GM10266 (cell line): ENCODE data around the gene MYO18A.

Experiments used
- DNase-seq: peaks from one replicate; pipeline ENCODE4 v3.0.0; 2012; ENCODE audit errors: extremely low spot score
- CTCF ChIP-seq: IDR thresholded peaks from 2 replicates; pipeline ENCODE4 v1.5.1; 2012; ENCODE audit warnings: mild to moderate bottlenecking, low read depth; ENCODE audit not compliant: control insufficient read depth, insufficient read depth; ENCODE audit errors: missing control alignments

MYO18A gene

GRCh38 chr17:29126268-29126930, 53.8 kb downstream of the MYO18A start:
- TF ChIP-seq CTCF: no peak
- DNase-seq: no peak

GRCh38 chr17:29125651-29126050, 54.5 kb downstream of the MYO18A start:
- TF ChIP-seq CTCF: no peak
- no peak for DNase-seq

GRCh38 chr17:29124925-29125273, 55.3 kb downstream of the MYO18A start:
- no peak for DNase-seq
- no peak for TF ChIP-seq CTCF

- TF ChIP-seq CTCF: peak; percentile 76
- DNase-seq: peak; percentile 77
These were observed 55.9 kb downstream of the MYO18A start for GRCh38 chr17:29124135-29124924.

GRCh38 chr17:29123111-29123510, 57.1 kb downstream of the MYO18A start:
- no peak for DNase-seq
- TF ChIP-seq CTCF: no peak

- TF ChIP-seq CTCF: no peak
- no peak for DNase-seq
These were observed 58.8 kb downstream of the MYO18A start for GRCh38 chr17:29121442-29121841.

- DNase-seq: no peak
- TF ChIP-seq CTCF: no peak
These were observed 59.8 kb downstream of the MYO18A start for GRCh38 chr17:29120433-29120832.
